Activated naive CD4-positive, alpha-beta T cell treated with Interleukin-2 at 50 U/mL for 16 hours (primary cell): ENCODE results near the gene CIB4.

ENCODE experiments used
- DNase-seq: peaks from one replicate; pipeline ENCODE4 v3.0.0-alpha.2; 2020

Gene CIB4

DNA sequence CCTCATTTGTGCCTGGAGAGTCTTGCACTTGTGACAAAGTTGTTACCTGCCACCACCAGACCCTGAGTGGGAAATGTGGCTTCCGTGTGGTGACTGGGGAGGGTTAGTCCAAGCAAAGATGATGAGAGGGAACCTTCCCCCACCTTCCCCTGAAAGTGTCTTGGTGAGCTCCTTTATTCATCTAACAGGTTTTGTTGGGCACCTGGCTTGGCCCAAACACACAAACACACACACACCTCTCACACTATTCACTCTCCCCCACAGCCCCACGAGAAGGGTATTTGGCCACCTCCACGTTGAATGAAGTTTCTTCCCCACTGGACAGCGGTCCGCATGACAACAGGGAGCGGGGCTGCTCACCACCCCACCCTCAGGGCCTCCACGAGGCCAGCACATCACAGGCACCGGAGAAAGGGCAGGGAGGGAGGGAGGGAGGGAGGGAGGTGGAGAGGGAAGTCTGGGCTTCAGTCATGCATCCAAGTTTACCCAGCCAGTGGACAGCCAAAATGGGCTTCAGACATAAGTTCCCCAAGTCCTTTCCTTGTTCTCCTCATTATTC is 1.4 kb downstream of the CIB4 start:
- no peak for DNase-seq

DNA sequence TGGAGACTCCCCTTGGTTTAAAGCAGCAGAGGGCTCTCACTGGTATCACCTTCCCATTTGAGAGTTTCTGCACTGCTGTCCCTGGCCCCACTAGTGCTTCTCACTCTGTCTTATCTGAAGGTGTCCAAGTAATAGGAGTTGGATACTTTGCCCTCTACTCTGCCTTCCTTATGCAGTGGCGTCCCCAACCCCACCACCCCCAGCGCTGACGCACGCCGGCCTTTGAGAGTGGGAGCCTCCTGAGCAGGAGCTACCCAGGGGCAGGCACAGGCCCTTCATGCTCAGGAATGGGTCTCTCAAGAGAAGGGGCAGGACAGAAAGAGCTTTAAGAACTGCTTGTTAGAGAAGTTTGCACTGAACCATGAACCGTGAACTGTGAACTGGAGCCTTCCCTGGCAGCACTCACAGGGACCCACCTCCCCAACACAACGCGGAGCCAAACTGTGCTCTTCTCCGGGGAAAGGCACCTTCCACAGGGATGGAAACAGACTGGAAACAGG is 3.3 kb downstream of the CIB4 start:
- no peak for DNase-seq

DNA sequence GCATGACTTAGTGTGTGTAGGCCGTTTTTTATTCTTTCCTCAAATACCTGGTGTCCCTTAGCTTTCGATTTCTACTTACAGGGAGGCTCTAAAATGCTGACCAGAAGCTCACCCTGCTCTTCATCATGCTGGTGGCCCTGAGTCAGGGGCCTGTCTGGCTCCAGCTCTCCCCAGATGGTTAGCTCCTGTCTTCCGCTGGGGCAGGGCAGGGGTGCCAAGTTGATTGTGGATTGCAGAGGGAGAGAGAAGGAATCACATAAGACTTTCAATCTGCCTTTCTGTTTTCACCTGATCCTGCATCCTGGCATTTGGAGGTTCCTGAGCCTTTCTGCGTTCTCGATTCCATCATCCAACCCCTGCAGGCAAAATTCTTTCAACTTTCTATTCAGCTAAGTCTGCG is 4.2 kb downstream of the CIB4 start:
- no peak for DNase-seq

DNA sequence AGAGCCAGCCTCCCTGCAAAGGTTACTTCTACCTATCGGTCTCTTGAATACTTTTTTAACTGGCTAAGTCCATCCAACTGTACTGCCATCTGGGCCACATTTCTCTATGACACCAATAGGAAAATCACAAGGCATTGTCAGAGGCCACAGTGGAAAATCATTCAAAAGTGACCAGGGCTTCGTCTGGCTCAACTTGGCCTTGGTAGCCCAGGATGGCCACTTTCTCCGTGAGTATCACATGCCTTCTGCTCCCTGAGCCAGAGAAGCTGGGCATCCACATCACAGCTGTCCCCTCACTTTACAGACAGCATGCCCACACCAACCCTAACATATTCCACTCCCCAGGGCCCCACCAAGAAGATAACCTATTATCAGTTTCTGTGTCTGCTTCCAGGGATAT is 5.8 kb downstream of the CIB4 start:
- no peak for DNase-seq

DNA sequence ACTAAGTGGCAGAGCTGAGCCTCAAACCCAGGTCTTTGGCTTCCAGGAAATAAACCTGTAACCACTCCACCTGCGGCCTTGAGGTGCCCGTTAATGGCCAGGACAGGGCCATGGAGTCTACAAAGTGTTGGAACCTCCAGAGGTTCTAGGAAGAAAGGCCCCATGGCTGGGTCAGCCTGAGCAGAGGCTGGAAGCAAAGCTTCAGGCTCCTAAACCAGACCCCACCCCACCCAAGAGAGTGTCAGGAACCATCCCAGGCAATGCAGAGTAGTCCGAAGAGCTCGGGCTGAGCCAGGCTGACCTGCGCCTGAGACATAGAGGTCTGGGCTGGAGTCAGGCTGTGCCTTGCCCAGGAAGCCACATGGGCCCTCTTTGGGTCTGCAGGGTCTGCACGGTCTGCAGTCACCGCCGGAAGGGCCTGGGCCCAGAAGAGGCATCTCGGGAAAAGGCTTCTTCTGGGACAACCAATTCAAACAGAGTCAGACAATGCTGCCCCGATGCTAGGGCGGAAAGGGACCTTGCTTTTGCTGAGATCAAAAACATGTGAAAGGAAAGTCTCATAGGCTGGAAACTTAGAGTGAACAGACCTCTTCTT is 6.4 kb downstream of the CIB4 start:
- no peak for DNase-seq

DNA sequence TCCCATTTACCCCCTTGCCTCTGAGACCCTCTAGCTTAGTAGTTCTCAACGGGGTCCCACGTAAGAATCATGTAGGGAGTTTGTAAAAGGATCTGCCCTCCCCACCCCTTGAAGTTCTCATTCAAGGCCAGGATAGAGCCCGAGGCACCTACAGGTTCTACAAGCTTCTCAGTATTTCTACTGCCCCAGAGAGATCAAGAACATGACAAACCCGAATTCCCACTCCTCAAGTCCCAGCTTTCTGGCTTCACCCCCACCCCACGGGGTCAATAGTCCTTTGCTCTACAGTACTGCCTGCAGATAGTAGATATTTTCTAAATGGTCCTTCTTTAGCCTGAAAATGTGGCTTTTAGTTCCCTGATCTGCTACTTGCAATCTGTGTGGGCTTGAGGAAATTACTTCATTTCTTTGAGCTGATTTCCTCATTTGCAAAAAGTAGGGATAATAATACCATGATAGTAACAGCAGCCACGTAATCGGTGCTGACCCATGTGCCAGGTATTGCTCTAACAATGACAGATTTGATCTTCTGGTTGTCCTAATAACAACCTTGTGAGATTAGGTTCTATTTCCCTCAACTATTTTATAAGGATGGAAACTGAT is 7.1 kb downstream of the CIB4 start:
- no peak for DNase-seq

DNA sequence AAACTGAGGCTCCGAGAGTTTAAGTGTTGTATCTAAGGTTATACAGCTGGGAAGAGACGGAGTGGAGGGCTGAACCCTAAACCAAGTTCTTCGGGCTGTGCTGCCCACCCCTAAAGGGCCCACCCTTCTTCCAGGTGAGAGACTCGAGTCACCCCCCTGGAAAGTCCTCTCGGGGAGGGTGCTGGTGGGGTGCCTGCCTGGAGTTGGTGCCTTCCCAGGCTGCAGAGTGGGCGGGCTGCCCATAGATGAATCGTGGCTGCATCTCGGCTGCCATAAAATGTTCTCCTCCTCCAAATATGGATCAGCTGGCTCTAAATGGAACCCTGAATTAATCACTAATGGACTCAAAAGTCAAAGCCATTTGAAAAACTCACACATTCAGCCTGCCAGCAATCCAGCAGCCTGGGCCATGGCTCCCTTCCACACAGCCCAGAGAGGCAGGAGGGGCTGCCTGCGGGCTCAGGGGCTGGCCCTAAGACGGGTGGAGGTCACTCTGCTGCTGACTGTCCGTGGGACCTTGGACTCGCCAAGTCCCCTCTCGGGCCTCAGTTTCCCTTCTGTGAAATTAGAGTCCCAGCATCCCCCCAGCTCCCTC is 7.7 kb downstream of the CIB4 start:
- no peak for DNase-seq

DNA sequence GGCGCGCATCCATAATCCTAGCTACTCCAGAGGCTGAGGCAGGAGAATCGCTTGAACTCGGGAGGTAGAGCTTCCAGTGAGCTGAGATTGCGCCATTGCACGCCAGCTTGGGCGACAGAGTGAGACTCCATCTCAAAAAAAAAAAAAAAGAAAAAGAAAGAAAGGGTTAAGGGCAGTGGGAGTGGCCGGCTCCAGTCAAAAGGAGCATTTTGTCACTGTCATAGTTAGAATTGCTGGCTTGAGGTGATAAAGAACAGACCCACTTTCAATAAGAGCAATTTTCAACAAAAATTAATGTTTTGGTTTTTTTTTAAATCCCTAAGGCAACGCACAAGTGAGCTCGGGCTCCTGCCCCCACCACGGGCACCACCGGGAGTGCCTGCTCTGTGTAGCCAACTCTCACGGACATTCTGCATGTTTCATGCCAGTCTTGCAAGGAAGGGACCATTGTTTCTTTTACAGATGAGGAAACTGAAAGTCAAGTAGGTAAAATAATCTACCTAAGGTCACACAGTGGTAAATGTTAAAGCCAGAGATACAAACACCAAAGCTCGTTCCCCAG is 8.5 kb downstream of the CIB4 start:
- no peak for DNase-seq

DNA sequence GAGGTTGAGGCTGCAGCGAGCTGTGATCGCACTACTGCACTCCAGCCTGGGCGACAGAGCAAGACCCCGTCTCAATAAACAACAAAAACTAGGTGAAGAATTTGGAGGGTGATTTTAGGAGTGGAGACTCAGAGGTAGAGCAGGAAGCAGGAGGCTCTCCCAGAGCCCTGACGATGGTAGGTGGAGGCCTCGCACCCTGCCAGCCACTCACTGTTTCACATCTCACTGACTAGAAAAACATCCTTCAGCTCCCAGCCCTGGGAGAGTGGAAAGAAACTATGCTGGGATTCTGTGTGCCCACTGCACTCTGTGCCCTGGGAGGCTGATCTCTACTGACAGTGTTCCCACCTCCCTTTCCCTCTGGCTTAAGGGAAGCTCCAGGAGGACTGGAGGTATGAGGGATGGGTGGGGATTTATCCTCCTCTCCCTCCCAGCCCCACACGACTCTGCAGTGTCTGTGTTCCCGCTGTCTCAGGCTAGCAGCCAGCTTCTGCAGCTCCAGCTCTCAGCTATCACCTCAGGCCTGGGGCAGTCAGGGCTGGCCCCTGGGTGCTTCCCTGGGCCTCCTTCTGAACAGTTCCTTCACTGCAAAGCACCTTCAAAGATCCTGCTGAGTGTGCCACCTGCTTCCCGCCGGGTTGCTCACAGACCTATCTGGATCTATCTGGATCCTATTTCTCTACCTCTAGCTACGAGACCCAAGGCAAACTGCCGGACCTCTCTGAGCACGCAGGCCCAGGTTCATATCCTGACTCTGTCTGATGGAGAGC is 9.6 kb downstream of the CIB4 start:
- DNase-seq: no peak

DNA sequence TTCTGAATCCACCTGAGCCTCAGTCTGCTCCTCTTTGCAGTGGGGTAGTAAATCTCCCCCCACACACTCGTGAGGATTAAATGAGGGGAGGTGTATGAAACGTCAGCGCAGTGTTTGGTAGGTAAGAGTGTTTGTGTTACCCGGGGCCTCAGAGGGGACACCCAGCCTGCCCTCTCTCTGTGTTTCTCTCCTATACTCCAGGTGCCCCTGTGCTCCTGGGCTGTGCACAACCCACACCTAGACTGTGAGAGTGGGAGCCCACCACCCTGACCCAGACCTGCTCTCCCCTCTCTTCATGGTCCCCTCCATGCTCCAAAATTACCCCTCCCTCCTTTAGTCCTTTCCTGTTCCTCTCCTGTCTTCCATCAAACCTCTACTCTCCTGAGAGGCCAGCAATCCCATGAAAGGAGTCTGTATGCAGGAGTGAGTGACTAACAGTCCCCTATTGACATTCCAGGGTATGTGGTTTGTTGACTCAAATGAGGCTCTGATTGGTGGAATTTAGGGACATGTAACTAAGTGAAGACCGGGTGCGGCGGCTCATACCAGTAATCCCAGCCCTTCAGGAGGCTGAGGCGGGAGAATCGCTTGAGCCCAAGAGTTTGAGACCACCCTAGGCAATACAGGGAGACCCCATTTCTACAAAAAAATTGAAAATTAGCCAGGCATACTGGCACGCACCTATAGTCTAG is 10.4 kb downstream of the CIB4 start:
- DNase-seq: no peak

DNA sequence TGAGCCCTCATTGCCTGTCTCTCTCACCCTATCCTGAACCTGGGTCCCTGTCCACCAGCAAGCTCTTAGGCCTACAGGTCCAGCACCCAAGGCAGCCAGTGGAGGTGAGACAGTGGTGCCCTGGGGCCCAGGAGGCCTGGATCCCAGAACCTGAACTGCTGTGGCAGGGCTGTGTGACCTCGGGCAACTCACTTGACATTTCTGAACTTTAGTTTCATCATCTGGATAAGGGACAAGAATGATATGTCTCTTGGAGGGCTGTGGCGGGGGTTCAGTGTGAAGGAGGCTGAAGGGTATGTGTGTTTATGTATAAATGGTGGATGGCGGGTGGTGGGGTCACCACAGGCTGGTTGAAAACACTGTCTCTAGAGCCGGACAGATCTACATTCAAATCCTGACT is 10.9 kb downstream of the CIB4 start:
- DNase-seq: no peak

DNA sequence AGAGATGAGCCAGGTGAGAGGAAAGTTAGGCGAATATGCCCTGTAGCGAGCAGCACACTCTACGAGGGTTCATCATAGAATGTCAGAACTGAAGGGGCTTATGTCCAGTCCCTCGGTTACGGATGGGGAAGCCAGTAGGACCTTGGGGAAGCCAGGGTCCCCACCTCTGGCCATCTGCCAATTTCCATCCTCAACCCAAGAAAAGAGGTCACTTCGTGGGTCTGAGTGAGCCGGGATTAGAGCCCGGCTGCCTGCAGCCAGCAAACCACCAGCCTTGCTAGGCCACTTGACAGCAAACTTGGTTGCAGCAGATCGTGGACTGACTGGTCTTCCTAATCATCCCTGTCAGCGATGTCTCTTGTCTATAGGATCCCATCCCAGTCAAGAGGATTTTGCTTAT is 11.4 kb downstream of the CIB4 start:
- DNase-seq: no peak

DNA sequence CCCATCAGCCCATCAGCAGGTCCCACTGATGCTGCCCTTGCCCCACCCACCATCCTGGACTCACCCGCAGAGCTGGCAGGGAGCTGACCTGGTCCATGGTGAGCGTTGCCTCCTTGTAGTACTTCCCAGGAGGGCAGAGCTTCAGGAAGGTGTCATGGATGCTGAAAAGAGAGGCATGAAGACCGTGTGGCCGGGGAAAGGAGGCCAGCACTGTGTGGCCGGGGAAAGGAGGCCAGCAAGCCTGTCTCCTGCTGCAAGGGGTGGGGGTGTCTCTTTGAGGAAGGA is 11.9 kb downstream of the CIB4 start:
- no peak for DNase-seq

DNA sequence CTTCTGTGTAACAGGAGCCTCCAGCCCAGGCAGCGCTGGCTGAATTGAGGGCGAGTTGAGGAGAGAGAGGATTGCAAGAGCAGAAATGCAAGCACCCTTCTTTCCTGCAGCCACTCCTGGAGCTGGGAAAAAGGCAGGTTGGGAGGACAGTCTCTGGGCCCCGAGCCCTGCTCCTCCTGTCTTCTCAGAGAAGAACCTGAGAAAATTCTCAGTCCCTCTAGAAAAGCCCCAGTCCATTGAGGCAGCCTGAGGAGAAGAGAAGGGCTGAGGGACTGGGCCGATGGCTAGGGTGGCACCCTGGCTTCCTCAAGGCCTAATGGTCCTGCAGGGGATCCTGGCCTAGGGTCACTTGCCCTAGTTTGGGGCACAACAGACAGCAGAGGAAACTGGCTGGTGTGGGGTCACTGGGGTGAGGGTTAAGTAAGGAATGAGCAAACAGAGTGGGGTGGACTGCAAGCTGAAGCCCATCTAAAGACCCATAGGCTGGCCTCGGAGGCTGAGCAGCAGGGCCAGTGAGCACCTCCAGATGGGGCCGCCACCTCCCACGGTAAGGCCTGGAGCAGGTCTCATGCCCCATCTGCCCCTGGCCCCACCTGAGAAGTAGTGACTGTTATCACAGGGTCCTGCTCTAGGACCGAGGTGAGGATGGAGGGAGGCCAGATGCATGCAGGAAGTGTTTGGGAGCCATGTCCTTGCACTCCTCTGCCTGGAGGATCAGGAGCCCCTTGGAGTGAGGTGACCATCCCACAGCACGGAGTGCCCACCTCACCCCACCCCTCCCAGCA is 12.4 kb downstream of the CIB4 start:
- DNase-seq: no peak

DNA sequence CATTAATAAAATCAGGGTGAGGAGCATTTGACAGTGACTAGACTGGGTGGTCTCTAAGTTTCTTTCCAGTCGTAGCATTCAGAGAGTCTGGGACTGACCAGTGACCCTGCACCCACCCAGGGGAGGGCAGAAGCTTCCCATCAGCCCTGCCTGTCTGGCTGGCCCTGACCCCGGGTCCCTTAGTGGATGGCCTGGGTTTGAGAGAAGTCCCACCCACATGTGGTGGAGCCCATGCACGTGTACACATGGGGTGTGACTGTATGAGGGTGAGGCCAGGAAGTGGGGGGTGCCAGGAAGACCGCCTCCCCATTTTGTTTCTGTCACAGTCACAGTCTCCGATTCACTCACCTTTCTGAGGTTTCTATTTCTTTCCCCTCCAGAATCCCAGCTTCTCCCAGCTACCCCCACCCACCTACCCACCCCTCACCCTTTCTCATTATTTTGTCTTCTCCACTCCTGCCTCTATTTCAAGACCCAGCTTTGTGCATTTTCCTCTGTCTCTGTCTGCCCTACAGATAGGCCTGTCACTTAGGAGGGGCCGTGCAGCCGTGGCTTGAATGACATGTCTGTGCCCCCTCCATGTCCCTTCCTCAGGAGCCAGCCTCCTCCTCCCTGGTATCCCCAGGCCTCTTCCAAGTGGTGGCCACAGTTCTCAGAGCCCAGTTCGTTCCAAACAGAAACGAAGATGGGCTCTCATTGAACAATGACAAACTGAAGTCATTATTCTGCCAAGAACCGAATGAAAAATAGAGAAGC is 13.6 kb downstream of the CIB4 start:
- DNase-seq: no peak

DNA sequence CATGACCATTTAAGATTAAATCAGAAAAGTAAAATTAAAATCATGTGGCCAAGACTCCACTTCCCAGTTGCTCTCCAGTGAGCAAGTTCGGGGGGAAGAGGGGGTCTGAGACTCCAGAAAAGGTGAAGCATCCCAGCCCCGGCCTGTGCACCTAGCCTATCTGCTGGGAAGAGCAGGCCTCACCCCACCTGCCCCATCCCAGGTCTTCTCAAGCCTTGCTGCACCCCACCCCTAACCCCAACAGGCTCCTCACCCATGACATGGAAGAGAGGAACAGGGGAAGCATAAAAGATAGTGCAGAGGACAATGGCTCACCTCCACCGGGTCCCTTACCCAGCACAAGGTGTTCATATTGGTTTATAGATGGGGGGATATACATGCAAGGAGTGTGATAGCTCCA is 14.6 kb downstream of the CIB4 start:
- no peak for DNase-seq

DNA sequence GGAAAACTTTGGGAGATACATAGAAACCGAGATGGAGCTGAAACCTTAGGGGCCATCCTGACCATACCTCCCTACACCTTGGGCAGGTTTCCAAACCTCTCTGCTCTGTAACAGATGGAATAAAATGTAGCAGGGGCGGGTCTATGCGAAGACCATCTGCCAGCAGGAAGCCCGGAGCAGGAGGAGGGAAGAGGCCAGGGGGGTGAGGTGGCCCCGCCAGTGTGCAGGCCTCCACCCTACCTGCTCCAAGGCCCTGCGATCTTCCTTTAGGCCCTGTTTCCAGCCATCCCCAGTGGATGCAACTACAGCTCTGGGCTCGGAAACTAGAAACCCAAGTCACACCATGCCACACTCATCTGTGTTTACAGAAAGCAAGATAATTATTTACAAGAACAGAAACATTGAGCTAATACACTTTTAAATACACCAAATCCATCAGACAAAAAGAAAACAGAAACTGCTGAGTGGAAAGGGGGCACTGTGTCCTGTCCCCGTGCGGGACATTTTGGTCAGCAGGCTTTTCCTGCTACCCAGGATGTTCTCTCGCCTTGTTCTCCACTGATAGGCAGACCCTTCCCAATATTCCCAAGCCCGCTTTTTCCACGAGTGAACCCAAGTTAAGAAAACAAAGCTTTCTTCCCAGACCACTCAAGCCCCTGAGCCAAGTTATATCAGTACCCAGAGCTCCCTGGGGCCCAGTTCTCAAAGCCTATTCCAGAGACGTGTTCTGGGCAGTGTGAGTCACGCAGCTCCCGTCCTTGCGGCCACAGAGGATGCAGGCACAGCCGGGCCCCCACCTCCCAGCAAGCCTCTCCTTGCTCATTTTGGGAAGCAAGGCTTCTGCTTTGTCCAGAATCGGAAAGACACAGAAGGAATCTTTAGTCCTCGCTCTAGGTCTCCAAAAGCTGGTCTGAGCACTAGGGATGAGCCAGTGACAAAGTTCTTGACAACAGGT is 17.3 kb downstream of the CIB4 start:
- no peak for DNase-seq

DNA sequence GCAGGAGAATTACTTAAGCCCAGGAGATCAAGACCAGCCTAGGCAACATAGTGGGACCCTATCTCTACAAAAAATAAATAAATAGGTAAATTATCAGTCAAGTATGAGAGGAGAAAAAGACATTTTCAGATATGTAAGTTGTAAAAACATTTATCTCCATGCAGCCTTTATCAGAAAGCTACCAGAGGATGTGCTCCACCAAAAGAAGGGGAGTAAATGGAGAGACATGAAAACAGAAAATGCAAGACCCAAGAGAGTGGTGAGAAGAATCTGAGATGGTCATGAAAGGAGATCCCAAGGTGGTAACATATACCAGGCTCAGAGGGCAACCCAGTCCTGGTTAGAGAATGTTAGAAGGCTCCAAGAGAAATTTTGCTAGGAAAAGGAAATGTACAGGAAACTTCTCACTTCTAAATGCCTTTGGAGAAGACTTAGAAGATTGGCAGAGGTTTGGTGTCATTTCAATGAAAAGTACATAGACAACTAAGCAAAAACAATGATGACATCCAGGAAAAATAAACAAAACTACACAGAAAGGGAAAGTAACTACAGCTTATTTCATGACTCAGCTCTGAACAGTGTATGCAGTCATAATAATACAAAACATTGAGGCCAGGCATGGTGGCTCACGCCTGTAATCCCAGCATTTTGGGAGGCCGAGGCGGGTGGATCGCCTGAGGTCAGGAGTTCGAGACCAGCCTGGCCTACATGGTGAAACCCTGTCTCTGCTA is 19.5 kb downstream of the CIB4 start:
- DNase-seq: no peak

DNA sequence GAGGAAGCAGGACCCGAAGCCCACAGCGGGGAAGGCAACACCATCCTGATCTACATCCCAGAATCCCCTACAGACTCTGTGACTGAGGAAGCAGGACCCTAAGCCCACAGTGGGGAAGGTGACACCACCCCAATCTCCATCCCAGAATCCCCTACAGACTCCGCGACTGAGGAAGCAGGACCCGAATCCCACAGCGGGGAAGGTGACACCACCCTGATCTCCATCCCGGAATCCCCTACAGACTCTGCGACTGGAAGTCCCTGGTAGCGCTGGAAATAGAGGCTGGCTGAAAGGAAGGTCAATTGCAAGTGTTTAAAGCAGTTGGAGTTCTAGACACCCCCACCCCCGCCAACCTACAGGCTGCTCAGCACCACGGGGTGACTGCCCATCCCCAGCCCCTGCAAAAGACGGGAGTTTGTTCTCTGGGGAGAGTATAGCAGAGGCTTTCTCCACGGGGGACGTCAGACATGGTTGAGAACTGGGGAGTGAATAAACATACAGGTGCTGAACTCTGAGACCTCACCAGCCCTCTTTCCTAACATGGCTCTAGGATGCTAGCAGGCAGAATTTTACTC is 21.0 kb downstream of the CIB4 start:
- no peak for DNase-seq
